ENCODE data around the gene RFC1. TPM values are rescaled to one million over a fixed set of nuclear protein-coding genes. Genes with fewer than 3 reads are reported as not detected.

Gene RFC1
- total and polyA plus RNA-seq, 9 of the 15 experiments (the other 6 are each of a cell fraction or from before 2014, with no cell fraction given): 16.8 to 85.6 (median 45.2) TPM

DNA sequence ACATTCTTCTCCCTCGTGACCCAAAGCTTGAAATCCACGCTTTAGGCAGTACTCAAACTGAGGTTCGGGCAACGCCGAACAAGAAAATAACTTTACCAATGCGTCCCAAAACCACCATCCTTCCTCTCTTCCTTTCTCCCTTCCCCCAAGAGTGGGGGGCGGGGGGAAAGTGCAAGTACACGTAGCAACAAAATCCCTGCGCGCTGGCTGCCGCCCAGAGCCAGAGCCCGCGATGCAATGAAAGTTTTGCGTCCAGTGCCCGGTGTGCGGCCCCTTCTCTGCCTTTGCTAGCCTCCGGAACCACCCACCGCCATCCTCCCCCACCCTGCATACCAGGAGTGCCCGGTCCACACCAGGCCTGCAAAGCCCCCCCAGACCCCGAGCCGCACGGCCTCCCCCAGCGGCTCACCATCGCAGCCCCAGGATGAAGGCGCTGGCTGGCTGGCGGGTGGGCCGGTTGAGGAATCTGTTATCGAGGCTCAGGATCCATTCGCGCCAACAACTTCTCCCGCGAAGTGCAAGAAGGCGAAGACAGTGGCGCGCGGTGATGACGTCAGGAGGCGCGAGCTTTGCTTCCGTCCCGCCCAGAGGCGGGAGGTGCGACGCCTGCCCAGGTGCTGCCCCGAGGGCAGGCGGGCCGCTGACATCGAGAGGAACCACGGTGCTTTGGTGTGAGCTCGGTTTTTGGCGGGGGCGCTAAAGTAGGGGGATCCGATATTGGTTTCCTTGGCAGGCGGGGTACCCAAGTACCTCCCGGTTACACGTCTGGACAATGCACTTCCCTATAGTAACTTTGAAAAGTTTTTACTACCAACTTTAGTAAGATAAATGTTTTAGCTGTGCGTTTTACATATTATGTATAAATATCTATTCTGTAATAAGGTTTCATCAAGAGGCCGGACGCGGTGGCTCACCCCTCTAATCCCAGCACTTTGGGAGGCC, at the start of gene RFC1 (continued):
- peak; percentile 94 for TF ChIP-seq E2F4 (CRISPR knock-in tag; IDR thresholded peaks at IDR 0.05; ENCODE audit: low read depth)
- no peak for TF ChIP-seq ZNF143 (CRISPR knock-in tag; IDR thresholded peaks at IDR 0.05)
- TF ChIP-seq, protein P1, sequence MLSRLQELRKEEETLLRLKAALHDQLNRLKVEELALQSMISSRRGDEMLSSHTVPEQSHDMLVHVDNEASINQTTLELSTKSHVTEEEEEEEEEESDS (CRISPR knock-in tag; IDR thresholded peaks at IDR 0.05): no peak
- TF ChIP-seq ATF2 (CRISPR knock-in tag; IDR thresholded peaks at IDR 0.05): peak; percentile 87; the same call in 1 of the 2 replicates
- no peak for TF ChIP-seq REST (IDR thresholded peaks at IDR 0.05; ENCODE audit: borderline replicate concordance)
- TF ChIP-seq REST (CRISPR knock-in tag; IDR thresholded peaks at IDR 0.05; ENCODE audit: low read depth): 0 out of 2 replicates have a peak, but pooled peaks have one; percentile 52
- no peak for TF ChIP-seq MEF2A (IDR thresholded peaks at IDR 0.05; ENCODE audit: control insufficient read depth, low read depth, low read length)
- no peak for TF ChIP-seq CBFA2T3 (IDR thresholded peaks at IDR 0.05)
- no peak for TF ChIP-seq NONO (IDR thresholded peaks at IDR 0.05; ENCODE audit: low read depth in 2 of 2, low read length in 1 of 2)
- no peak for TF ChIP-seq ZNF79 (CRISPR knock-in tag; IDR thresholded peaks at IDR 0.05; ENCODE audit: low read depth)
- no peak for TF ChIP-seq NCOA2 (IDR thresholded peaks at IDR 0.05; ENCODE audit: partially characterized antibody in 2 of 2)
- no peak for TF ChIP-seq RFX7 (CRISPR knock-in tag; IDR thresholded peaks at IDR 0.05)
- TF ChIP-seq TCFL5 (CRISPR knock-in tag; conservative IDR thresholded peaks at IDR 0.05): no peak
- TF ChIP-seq ZFP36 (IDR thresholded peaks at IDR 0.05; ENCODE audit: low read depth, low read length, partially characterized antibody): no peak
- TF ChIP-seq NR3C1 (CRISPR knock-in tag; IDR thresholded peaks at IDR 0.05): peak; percentile 85
- no peak for TF ChIP-seq ZNF785 (CRISPR knock-in tag; IDR thresholded peaks at IDR 0.05)
- TF ChIP-seq ZFP1 (CRISPR knock-in tag; IDR thresholded peaks at IDR 0.05): no peak
